HFF-Myc (cell line): ENCODE measurements around the gene ASCC3.
A peak's percentile ranks its signal among the peaks of the same experiment; 100 is the strongest.

Experiments
- DNase-seq: peaks from one replicate; pipeline ENCODE4 v3.0.0-alpha.2; 2011; ENCODE audit warnings: low read depth; ENCODE audit errors: extremely low read depth
- H3K4me3 ChIP-seq: replicated peaks from 2 replicates; pipeline ENCODE4 v1.5.1; 2011; ENCODE audit warnings: low read depth, mild to moderate bottlenecking, control low read depth, low read length
- CTCF ChIP-seq: IDR thresholded peaks from 2 replicates; pipeline ENCODE4 v1.5.1; 2012; ENCODE audit warnings: mild to moderate bottlenecking, low read depth, low read length, control low read depth; ENCODE audit errors: missing control alignments

Gene ASCC3

GRCh38 chr6:100462706-100463629 is 418.2 kb downstream of the ASCC3 start:
- no peak for DNase-seq
- TF ChIP-seq CTCF = no peak
- peak overlapping the region; percentile 89 for H3K4me3 ChIP-seq

GRCh38 chr6:100461917-100462705 is 419.0 kb downstream of the ASCC3 start:
- peak overlapping the region; percentile 89 for H3K4me3 ChIP-seq
- no peak for DNase-seq

GRCh38 chr6:100461278-100461916 is 419.7 kb downstream of the ASCC3 start:
- peak overlapping the region; percentile 89 for H3K4me3 ChIP-seq
- TF ChIP-seq CTCF = no peak
- no peak for DNase-seq

More at GRCh38 chr6:100461917-100462705, 419.0 kb downstream of the ASCC3 start:
- TF ChIP-seq CTCF = no peak

GRCh38 chr6:100460650-100461204 is 420.4 kb downstream of the ASCC3 start:
- DNase-seq = no peak
- H3K4me3 ChIP-seq = peak overlapping the region; percentile 89
- peak; percentile 78 for TF ChIP-seq CTCF

- no peak for TF ChIP-seq CTCF
- DNase-seq = no peak
- peak overlapping the region; percentile 89 for H3K4me3 ChIP-seq
Observed at GRCh38 chr6:100459592-100460184, 421.4 kb downstream of the ASCC3 start.

GRCh38 chr6:100458841-100459591 is 422.1 kb downstream of the ASCC3 start:
- peak overlapping the region; percentile 89 for H3K4me3 ChIP-seq
- no peak for TF ChIP-seq CTCF
- DNase-seq = no peak
